Cardiac muscle cell (in vitro differentiated cells and primary cell): ENCODE results near the gene IFT122. TPM values are rescaled to one million over a fixed set of nuclear protein-coding genes. Genes with fewer than 3 reads are reported as not detected.

Experiments used
- DNase-seq, 2 donors: peaks; one replicate each; pipeline versions ENCODE4 v3.0.0 to v3.0.0-alpha.2; 2010 to 2017; ENCODE audit warnings: low read depth in 1 of 2, low spot score in 1 of 2
- H3K27ac ChIP-seq: fragments of 200-600 bp; sonication (generic); 2 replicates; pipeline ENCODE4 v1.5.1; 2016
- H3K27me3 ChIP-seq: fragments of 200-600 bp; sonication (generic); 2 replicates; pipeline ENCODE4 v1.6.0; 2016; ENCODE audit warnings: control low read depth
- H3K36me3 ChIP-seq: fragments of 200-600 bp; sonication (generic); 2 replicates; pipeline ENCODE4 v1.5.1; 2016; ENCODE audit warnings: control low read depth
- H3K4me1 ChIP-seq: fragments of 200-600 bp; sonication (generic); 2 replicates; pipeline ENCODE4 v1.8.1; 2017; ENCODE audit warnings: low read depth, mild to moderate bottlenecking, mixed run types
- H3K4me3 ChIP-seq: fragments of 200-600 bp; sonication (generic); 2 replicates; pipeline ENCODE4 v1.5.1; 2016; ENCODE audit warnings: mild to moderate bottlenecking
- H3K9me3 ChIP-seq: fragments of 200-600 bp; sonication (generic); 2 replicates; pipeline ENCODE4 v1.5.1; 2017; ENCODE audit warnings: low read depth, mild to moderate bottlenecking, control low read depth
- polyA plus RNA-seq: library from polyadenylated mRNA; unstranded; fragments of >200 nt; fragmentation: Nextera tagmentation; extraction: Ambion mirVana; gene quantifications from 2 replicates; pipeline ENCODE4 v1.2.1, GENCODE V29; 2016
- total RNA-seq: library from RNA; depleted of rRNA; stranded (reverse); fragments of >200 nt; gene quantifications from 2 replicates; pipeline ENCODE4 v1.2.3, GENCODE V29; 2016
- TF ChIP-seq, protein P1 (sequence below): IDR thresholded peaks from 2 replicates; pipeline ENCODE4 v1.5.1; 2012; ENCODE audit warnings: low read depth, mild to moderate bottlenecking, low read length

The IFT122 gene
- total and polyA plus RNA-seq, 2 experiments from 2014 or later: 21.9 to 31.5 TPM

DNA sequence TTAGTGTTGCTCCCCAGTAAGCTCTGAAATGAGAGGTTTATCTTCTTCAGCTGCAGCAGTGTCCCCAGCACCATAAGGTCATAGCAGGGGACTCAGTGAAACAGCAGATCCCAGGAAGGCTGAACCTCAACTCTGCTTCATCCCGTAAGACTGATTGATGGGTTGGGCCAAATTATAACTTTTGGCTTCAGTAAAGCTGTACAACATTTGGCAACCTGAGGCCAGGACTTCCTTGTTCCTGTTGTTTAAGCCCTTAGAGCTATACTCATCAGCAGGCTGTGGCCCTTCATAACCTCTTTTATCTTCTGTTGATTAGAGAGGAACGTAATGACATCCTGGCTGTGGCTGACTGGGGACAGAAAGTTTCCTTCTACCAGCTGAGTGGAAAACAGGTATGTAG is 29.0 kb downstream of the IFT122 start:
- TF ChIP-seq, protein P1, sequence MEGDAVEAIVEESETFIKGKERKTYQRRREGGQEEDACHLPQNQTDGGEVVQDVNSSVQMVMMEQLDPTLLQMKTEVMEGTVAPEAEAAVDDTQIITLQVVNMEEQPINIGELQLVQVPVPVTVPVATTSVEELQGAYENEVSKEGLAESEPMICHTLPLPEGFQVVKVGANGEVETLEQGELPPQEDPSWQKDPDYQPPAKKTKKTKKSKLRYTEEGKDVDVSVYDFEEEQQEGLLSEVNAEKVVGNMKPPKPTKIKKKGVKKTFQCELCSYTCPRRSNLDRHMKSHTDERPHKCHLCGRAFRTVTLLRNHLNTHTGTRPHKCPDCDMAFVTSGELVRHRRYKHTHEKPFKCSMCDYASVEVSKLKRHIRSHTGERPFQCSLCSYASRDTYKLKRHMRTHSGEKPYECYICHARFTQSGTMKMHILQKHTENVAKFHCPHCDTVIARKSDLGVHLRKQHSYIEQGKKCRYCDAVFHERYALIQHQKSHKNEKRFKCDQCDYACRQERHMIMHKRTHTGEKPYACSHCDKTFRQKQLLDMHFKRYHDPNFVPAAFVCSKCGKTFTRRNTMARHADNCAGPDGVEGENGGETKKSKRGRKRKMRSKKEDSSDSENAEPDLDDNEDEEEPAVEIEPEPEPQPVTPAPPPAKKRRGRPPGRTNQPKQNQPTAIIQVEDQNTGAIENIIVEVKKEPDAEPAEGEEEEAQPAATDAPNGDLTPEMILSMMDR: no peak
- H3K4me3 ChIP-seq: no peak overlapping the region
- peak overlapping the region; percentile 45 for H3K27ac ChIP-seq
- no peaks in the 10 kb centered on the region for H3K9me3 ChIP-seq
- H3K27me3 ChIP-seq: no peaks in the 10 kb centered on the region
- no peaks in the 10 kb centered on the region for H3K36me3 ChIP-seq
- peaks cover 18% of the 10 kb centered on the region for H3K4me1 ChIP-seq
- DNase-seq: peak in 1 of 2 donors; percentile 44

GRCh38 chr3:129470861-129471260 is 30.8 kb downstream of the IFT122 start:
- H3K27ac ChIP-seq: no peak overlapping the region
- TF ChIP-seq, protein P1: no peak
- H3K27me3 ChIP-seq: no peaks in the 10 kb centered on the region
- no peak overlapping the region for H3K4me3 ChIP-seq
- H3K9me3 ChIP-seq: no peaks in the 10 kb centered on the region
- H3K4me1 ChIP-seq: peaks cover 18% of the 10 kb centered on the region
- DNase-seq: no peak
- H3K36me3 ChIP-seq: no peaks in the 10 kb centered on the region

GRCh38 chr3:129473067-129473768 is 33.2 kb downstream of the IFT122 start:
- H3K9me3 ChIP-seq: no peaks in the 10 kb centered on the region
- H3K4me3 ChIP-seq: no peak overlapping the region
- no peak overlapping the region for H3K27ac ChIP-seq
- H3K27me3 ChIP-seq: no peaks in the 10 kb centered on the region
- TF ChIP-seq, protein P1: no peak
- peaks cover 18% of the 10 kb centered on the region for H3K4me1 ChIP-seq
- no peak for DNase-seq
- peaks cover 4% of the 10 kb centered on the region for H3K36me3 ChIP-seq

DNA sequence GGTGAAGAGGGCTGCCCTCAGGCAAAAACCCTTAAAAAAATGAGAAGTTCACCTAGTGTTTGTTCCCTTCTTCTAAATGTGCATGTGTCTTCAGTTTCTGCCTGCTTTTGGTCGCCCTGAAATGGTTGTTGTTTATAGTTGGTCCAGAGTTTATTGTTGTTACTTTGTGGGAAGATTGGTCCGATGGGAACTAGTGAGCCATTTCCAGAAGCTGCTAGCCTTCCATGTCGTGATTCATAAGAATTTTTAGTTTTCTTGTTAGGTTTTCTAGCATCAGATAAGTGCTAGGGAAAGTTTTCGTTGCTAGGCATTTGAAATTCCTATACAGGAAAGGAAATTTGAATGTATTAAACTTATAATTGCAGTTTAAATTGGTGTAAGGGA is 33.7 kb downstream of the IFT122 start:
- no peaks in the 10 kb centered on the region for H3K27me3 ChIP-seq

GRCh38 chr3:129474984-129475804 is 35.2 kb downstream of the IFT122 start:
- no peak for DNase-seq
- TF ChIP-seq, protein P1: no peak
- no peak overlapping the region for H3K27ac ChIP-seq
- no peak overlapping the region for H3K4me3 ChIP-seq
- no peaks in the 10 kb centered on the region for H3K27me3 ChIP-seq
- peaks cover 15% of the 10 kb centered on the region for H3K36me3 ChIP-seq
- no peaks in the 10 kb centered on the region for H3K9me3 ChIP-seq
- no peaks in the 10 kb centered on the region for H3K4me1 ChIP-seq

More for the DNA sequence above, 33.7 kb downstream of the IFT122 start:
- no peak for DNase-seq
- H3K4me1 ChIP-seq: peaks cover 14% of the 10 kb centered on the region
- TF ChIP-seq, protein P1: no peak
- no peaks in the 10 kb centered on the region for H3K9me3 ChIP-seq
- no peak overlapping the region for H3K4me3 ChIP-seq
- no peak overlapping the region for H3K27ac ChIP-seq
- peaks cover 9% of the 10 kb centered on the region for H3K36me3 ChIP-seq
